Stimulated activated memory B cell treated with anti-CD40 and anti-IgM and Interleukin-4, amounts not matched to agents 10 μg/mL and 1 μg/mL and 100 μg/mL, for 72 hours (primary cell): ENCODE data around the gene ACAP1.

Source experiments
- ATAC-seq: fragments of 150-1000 bp; cut with Tn5 transposase; 2 replicates; pipeline ENCODE4 v1.10.0; 2021
- H3K27ac Mint-ChIP-seq: one replicate; pipeline ENCODE4 v1.8.0; 2022; ENCODE audit warnings: mild to moderate bottlenecking, mixed read lengths
- H3K27me3 Mint-ChIP-seq: one replicate; pipeline ENCODE4 v1.8.0; 2022; ENCODE audit warnings: mixed read lengths
- H3K36me3 Mint-ChIP-seq: one replicate; pipeline ENCODE4 v1.8.0; 2022; ENCODE audit warnings: mixed read lengths
- H3K4me1 Mint-ChIP-seq: one replicate; pipeline ENCODE4 v1.8.0; 2022; ENCODE audit warnings: mixed read lengths
- H3K4me3 Mint-ChIP-seq: one replicate; pipeline ENCODE4 v1.8.0; 2022; ENCODE audit warnings: mild to moderate bottlenecking, moderate library complexity, mixed read lengths
- H3K9me3 Mint-ChIP-seq: one replicate; pipeline ENCODE4 v1.8.0; 2022; ENCODE audit warnings: mixed read lengths

The ACAP1 gene

GRCh38 chr17:7306911-7307685 is 29.2 kb upstream of the ACAP1 start, which contains the start of gene EIF5A:
Gene EIF5A, plus strand, starts transcription at chr17:7307628. Its CDS starts 2,008 bp downstream, at chr17:7309636.
- ATAC-seq = peak; percentile 90
- H3K4me1 Mint-ChIP-seq = peaks cover 32% of the 10 kb centered on the region
- no peaks in the 10 kb centered on the region for H3K9me3 Mint-ChIP-seq
- peaks cover 36% of the 10 kb centered on the region for H3K36me3 Mint-ChIP-seq
- H3K27ac Mint-ChIP-seq = peak within 1 kb of the TSS; percentile 93
- peak within 1 kb of the TSS; percentile 80 for H3K4me3 Mint-ChIP-seq
- H3K27me3 Mint-ChIP-seq = no peaks in the 10 kb centered on the region

GRCh38 chr17:7307686-7308624 is 28.4 kb upstream of the ACAP1 start:
- ATAC-seq = peak; percentile 43
- Mint-ChIP-seq H3K27me3 (no peaks in the 10 kb centered on the region), H3K4me3 (peak overlapping the region; percentile 80), H3K4me1 (peaks cover 41% of the 10 kb centered on the region), H3K36me3 (peaks cover 45% of the 10 kb centered on the region), H3K27ac (peak overlapping the region; percentile 93), H3K9me3 (no peaks in the 10 kb centered on the region)

GRCh38 chr17:7308625-7309433 is 27.5 kb upstream of the ACAP1 start:
- H3K9me3 Mint-ChIP-seq = no peaks in the 10 kb centered on the region
- peaks cover 52% of the 10 kb centered on the region for H3K36me3 Mint-ChIP-seq
- peak; percentile 49 for ATAC-seq

GRCh38 chr17:7309628-7310027 is 26.7 kb upstream of the ACAP1 start:
- no peaks in the 10 kb centered on the region for H3K9me3 Mint-ChIP-seq
- H3K4me1 Mint-ChIP-seq = peaks cover 57% of the 10 kb centered on the region
- no peaks in the 10 kb centered on the region for H3K27me3 Mint-ChIP-seq
- peak overlapping the region; percentile 93 for H3K27ac Mint-ChIP-seq
- peaks cover 59% of the 10 kb centered on the region for H3K36me3 Mint-ChIP-seq
- H3K4me3 Mint-ChIP-seq = peak overlapping the region; percentile 80
- no peak for ATAC-seq

More at GRCh38 chr17:7308625-7309433, 27.5 kb upstream of the ACAP1 start:
- Mint-ChIP-seq H3K4me3 (peak overlapping the region; percentile 80), H3K27ac (peak overlapping the region; percentile 93), H3K4me1 (peaks cover 49% of the 10 kb centered on the region), H3K27me3 (no peaks in the 10 kb centered on the region)

- no peak for ATAC-seq
- Mint-ChIP-seq H3K9me3 (no peaks in the 10 kb centered on the region), H3K27ac (peak overlapping the region; percentile 11), H3K4me3 (no peak overlapping the region), H3K36me3 (peaks cover 62% of the 10 kb centered on the region), H3K4me1 (peaks cover 64% of the 10 kb centered on the region), H3K27me3 (no peaks in the 10 kb centered on the region)
Measured at GRCh38 chr17:7311110-7311705, 25.1 kb upstream of the ACAP1 start.

- peak overlapping the region; percentile 86 for H3K27ac Mint-ChIP-seq
- ATAC-seq = no peak
- no peak overlapping the region for H3K4me3 Mint-ChIP-seq
- no peaks in the 10 kb centered on the region for H3K9me3 Mint-ChIP-seq
- H3K4me1 Mint-ChIP-seq = peaks cover 69% of the 10 kb centered on the region
- H3K27me3 Mint-ChIP-seq = no peaks in the 10 kb centered on the region
- peaks cover 74% of the 10 kb centered on the region for H3K36me3 Mint-ChIP-seq
Measured at GRCh38 chr17:7312432-7313087, 23.8 kb upstream of the ACAP1 start.

- Mint-ChIP-seq H3K4me3 (peak overlapping the region; percentile 88), H3K9me3 (no peaks in the 10 kb centered on the region), H3K27me3 (no peaks in the 10 kb centered on the region), H3K4me1 (peaks cover 69% of the 10 kb centered on the region), H3K36me3 (peaks cover 81% of the 10 kb centered on the region), H3K27ac (peak overlapping the region; percentile 86)
- no peak for ATAC-seq
Measured at GRCh38 chr17:7313088-7313889, 23.0 kb upstream of the ACAP1 start.

- peaks cover 67% of the 10 kb centered on the region for H3K4me1 Mint-ChIP-seq
- H3K27ac Mint-ChIP-seq = peak overlapping the region; percentile 86
- no peaks in the 10 kb centered on the region for H3K9me3 Mint-ChIP-seq
- no peak for ATAC-seq
- peaks cover 82% of the 10 kb centered on the region for H3K36me3 Mint-ChIP-seq
- H3K4me3 Mint-ChIP-seq = peak overlapping the region; percentile 88
- H3K27me3 Mint-ChIP-seq = no peaks in the 10 kb centered on the region
Measured at GRCh38 chr17:7313890-7314718, 22.2 kb upstream of the ACAP1 start.

GRCh38 chr17:7314719-7315569 is 21.4 kb upstream of the ACAP1 start, which contains the start of gene GPS2:
Gene GPS2, minus strand, starts transcription at chr17:7315360. Its CDS starts 308 bp downstream, at chr17:7315052.
- H3K27ac Mint-ChIP-seq = peak within 1 kb of the TSS; percentile 86
- H3K27me3 Mint-ChIP-seq = no peaks in the 10 kb centered on the region
- H3K4me1 Mint-ChIP-seq = peaks cover 59% of the 10 kb centered on the region
- H3K4me3 Mint-ChIP-seq = peak within 1 kb of the TSS; percentile 88
- peak; percentile 95 for ATAC-seq
- no peaks in the 10 kb centered on the region for H3K9me3 Mint-ChIP-seq
- peaks cover 73% of the 10 kb centered on the region for H3K36me3 Mint-ChIP-seq

- no peak for ATAC-seq
- no peaks in the 10 kb centered on the region for H3K9me3 Mint-ChIP-seq
- H3K4me1 Mint-ChIP-seq = peaks cover 51% of the 10 kb centered on the region
- peak overlapping the region; percentile 84 for H3K4me3 Mint-ChIP-seq
- H3K27ac Mint-ChIP-seq = peak overlapping the region; percentile 86
- H3K27me3 Mint-ChIP-seq = no peaks in the 10 kb centered on the region
- peaks cover 66% of the 10 kb centered on the region for H3K36me3 Mint-ChIP-seq
Measured at GRCh38 chr17:7315570-7316235, 20.6 kb upstream of the ACAP1 start.

GRCh38 chr17:7317161-7317803 is 19.0 kb upstream of the ACAP1 start:
- H3K4me1 Mint-ChIP-seq = peaks cover 35% of the 10 kb centered on the region
- H3K36me3 Mint-ChIP-seq = peaks cover 66% of the 10 kb centered on the region
- no peak for ATAC-seq
- H3K27me3 Mint-ChIP-seq = no peaks in the 10 kb centered on the region
- no peak overlapping the region for H3K4me3 Mint-ChIP-seq
- H3K9me3 Mint-ChIP-seq = no peaks in the 10 kb centered on the region
- H3K27ac Mint-ChIP-seq = peak overlapping the region; percentile 22
